Muscle of back (tissue), 11 donors: ENCODE results near the gene FNDC3B. TPM values are rescaled to one million over a fixed set of nuclear protein-coding genes. Genes with fewer than 3 reads are reported as not detected.
A peak's percentile ranks its signal among the peaks of the same experiment; 100 is the strongest.

Source experiments
- DNase-seq, 3 donors: peaks; one replicate each; pipeline versions ENCODE4 v3.0.0 to v3.0.0-alpha.2; 2013
- polyA plus RNA-seq, 10 donors: library from polyadenylated mRNA; unstranded; fragments of 120-200 nt; gene quantifications; one replicate each; pipeline ENCODE4 v1.2.1, GENCODE V29; 2013; ENCODE audit not compliant: insufficient read length in 10 of 10

The FNDC3B gene
- polyA plus RNA-seq, 10 donors = 53.2 to 77.3 (median 67.4) TPM

- no peak for DNase-seq
Measured at GRCh38 chr3:172328282-172328681, 288.9 kb downstream of the FNDC3B start.

DNA sequence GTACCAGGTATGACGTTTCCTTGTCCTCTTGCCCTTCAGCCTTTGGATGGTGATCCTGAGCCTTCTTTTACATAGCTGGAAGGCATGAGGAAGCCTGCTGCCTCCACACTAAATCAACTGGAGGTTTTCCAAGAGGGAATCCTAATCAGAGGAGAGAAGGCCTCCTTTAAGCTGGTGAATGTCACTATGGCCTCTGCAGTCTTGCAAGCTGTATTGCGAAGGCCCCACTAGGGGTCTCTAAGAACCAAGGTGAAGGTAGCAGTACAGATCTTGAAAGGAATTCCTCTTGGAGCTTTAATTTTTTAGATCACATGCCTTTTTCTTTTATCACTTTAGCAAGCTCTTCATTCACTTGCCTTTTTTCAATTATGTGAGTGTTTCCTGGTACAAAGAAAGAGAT is 289.7 kb downstream of the FNDC3B start:
- no peak for DNase-seq

DNA sequence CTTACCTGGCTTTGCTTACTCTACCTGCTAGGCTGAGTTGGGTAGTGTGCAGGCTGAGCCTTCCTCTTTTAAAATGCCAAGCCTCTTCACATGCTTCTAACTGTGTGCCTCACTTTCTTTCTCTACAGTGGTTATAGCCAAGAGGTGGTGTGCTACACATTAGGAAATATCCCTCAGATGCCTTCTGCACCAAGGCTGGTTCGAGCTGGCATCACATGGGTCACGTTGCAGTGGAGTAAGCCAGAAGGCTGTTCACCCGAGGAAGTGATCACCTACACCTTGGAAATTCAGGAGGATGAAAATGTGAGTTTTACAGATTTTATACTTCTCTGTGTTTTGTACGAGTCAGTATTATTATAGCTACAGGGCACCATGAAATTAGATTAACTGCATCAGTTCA is 291.0 kb downstream of the FNDC3B start:
- no peak for DNase-seq

- DNase-seq = peak; percentile 66 to 84 (median 72)
Measured at GRCh38 chr3:172332256-172333041, 293.1 kb downstream of the FNDC3B start.

GRCh38 chr3:172333042-172333377 is 293.6 kb downstream of the FNDC3B start:
- DNase-seq = no peak

- DNase-seq = no peak
Measured at GRCh38 chr3:172333692-172334457, 294.5 kb downstream of the FNDC3B start.

DNA sequence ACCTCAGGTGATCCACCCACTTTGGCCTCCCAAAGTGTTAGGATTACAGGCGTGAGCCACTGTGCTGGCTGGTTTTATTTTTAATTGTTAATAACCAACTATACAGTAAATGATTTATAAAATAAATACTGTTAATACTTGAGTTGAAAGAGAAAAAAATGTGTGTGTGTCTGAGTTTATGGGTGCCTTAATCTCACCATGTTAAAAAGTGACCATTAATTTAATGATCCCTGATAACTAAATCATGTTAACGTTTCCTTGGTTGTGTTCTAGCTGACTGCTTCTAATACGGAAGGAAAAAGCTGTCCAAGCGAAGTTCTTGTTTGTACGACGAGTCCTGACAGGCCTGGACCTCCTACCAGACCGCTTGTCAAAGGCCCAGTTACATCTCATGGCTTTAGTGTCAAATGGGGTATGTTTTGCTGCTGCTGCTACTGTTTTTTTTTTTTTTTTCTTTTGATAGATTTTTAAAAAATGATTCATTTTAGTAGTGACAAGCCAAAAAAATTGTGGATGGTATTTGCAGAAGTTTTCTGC is 295.4 kb downstream of the FNDC3B start:
- no peak for DNase-seq

DNA sequence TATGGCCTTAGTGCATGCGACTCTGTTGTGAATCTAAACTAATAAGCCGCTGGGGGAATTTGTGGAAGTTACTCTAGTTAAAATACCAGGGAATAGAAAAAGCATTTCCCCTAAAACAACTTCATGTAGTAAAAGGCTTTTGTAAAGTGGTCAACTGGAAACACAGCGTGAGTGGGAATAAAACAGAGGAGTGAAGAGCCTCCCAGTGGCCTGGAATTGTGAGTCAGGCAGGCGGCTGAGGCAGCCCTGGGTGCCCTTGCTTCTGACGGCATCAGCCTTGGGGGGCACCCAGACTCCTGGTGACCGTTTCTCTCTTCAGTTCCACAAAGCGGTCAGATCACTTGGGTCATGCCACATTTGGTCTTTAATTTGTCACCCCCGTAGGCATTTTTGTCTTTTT is 300.5 kb downstream of the FNDC3B start:
- DNase-seq = no peak

DNA sequence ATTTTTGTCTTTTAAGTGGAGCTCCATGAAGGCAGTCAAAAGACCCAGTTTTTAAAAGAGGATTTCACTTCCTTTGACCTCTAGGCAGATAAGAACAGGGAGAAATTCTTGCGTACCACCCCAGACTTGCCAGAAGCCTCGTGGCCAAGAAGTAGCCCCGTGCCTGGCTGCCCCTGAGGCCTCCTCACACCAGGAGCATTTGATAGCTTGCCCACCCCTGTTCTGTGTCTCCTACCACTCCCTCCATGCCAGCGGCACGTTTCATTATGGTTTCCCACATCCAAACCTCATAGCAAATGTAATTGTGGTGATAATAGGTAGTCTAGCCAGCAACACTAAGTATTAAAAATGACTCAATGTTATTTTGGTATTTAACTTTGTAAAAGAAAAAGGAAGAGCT is 301.2 kb downstream of the FNDC3B start:
- no peak for DNase-seq

GRCh38 chr3:172341482-172342059 is 302.2 kb downstream of the FNDC3B start:
- peak; percentile 59 to 69 (median 59) for DNase-seq

- no peak for DNase-seq
Measured at GRCh38 chr3:172342097-172342659, 302.8 kb downstream of the FNDC3B start.

DNA sequence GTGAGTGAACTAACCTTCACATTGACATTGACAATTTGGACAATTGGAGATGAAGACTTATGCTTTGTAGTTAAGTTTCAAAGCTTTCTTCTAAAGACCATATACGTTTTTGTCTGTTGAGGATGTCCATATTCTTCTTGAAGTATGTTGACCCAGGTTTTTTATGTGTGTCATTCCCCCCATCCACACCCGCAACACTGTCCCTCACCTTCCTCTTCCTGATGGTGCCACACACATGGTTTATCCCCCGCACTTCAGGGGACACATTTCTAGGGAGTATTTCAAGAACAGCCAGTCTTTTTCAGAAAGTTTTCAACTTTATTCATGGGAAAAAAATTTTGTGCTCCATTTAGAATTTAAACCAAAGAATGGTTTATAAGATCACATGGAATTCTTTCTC is 303.7 kb downstream of the FNDC3B start:
- no peak for DNase-seq

- DNase-seq = no peak
Measured at GRCh38 chr3:172343979-172344378, 304.6 kb downstream of the FNDC3B start.

DNA sequence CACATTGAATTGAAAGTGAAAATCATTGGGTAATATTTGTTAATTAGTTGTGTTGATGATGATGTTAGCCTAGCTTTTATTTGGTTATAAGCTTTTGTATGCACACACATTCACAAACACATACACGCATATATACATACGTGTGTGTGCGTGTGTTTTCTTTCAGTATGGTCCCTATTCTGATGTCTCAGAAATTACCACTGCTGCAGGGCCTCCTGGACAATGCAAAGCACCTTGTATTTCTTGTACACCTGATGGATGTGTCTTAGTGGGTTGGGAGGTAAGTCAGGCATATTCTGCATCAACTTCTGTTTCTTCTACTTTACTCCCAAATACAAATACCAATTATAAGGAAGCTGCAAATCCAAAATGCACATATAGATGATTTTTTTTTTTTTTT is 306.8 kb downstream of the FNDC3B start:
- no peak for DNase-seq

GRCh38 chr3:172347895-172348679 is 308.7 kb downstream of the FNDC3B start:
- DNase-seq = no peak

- DNase-seq = no peak
Measured at GRCh38 chr3:172351895-172352466, 312.6 kb downstream of the FNDC3B start.

DNA sequence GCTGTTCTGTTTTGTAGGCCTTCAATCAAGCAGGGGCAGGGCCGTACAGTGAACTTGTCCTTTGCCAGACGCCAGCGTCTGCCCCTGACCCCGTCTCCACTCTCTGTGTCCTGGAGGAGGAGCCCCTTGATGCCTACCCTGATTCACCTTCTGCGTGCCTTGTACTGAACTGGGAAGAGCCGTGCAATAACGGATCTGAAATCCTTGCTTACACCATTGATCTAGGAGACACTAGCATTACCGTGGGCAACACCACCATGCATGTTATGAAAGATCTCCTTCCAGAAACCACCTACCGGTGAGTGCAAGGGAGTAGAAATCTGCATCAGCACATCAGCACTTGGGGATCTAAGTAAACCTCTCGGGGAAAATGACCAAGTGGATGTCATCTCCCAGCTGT is 313.4 kb downstream of the FNDC3B start:
- DNase-seq = no peak

DNA sequence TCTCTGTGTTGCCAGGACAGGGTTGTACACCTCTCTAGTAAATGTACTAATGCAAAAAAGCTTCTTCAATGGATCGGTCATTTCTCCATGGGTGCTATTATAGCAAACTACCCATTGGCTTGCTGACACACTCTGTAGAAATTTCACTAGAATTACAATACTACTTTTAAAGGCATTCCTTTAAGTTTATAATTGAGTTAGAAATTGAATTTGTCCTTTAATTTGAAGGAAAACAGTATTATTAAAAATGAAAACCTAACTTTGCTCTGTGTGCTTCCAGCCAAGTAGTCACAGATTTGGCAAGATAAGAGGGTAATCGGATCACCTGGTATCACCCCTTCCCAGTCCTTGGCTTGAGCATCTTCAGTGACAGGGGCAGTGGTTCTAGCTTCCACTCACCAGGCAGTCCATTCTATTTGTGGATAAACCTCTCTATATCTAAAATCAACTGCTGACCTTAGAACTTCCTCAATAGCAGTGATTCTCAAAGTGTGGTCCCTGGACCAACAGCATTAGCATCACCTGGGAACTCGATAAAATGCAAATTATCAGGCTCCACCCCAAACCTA is 315.6 kb downstream of the FNDC3B start:
- no peak for DNase-seq

DNA sequence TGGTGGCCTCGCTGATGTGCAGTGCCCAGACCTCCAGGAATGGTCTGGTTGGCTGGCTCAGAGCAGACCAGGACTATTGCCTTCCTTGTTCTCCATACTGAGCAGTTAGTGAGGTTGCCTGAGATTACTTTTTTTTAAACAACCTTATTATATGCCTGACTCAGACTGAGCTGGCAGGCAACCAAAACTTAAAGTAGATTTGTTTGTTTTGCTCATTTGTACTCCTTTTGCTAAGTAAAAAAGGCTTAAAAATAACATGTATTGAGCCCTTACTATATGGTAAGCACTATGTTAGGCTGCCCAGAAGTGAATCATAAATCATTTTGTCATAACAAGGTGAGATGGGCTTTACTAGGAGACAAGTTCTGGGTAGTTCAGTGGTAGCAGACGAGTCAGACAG is 316.5 kb downstream of the FNDC3B start:
- DNase-seq = peak in 2 of 3 donors; percentile 49 to 74

GRCh38 chr3:172356427-172356826 is 317.0 kb downstream of the FNDC3B start:
- no peak for DNase-seq
